Activated CD8-positive, alpha-beta T cell treated with anti-CD3 and anti-CD28 coated beads for 36 hours (primary cell): ENCODE data around the gene CACNA1E. TPM values are rescaled to one million over a fixed set of nuclear protein-coding genes. Genes with fewer than 3 reads are reported as not detected.

Experiments used
- ATAC-seq: fragments of 200-7000 bp; cut with Tn5 transposase; one replicate; pipeline ENCODE4 v1.10.0; 2021; ENCODE audit warnings: mild to moderate bottlenecking, moderate library complexity
- CTCF ChIA-PET: fragments of 350-600 bp; sonication (Branson Sonifier 250); formaldehyde crosslinking; loops from one replicate; lab custom pipeline; 2021; ENCODE audit warnings: antibody characterized with exemption; lab: Charles Lee
- POLR2A ChIA-PET: fragments of 350-600 bp; sonication (Branson Sonifier 250); formaldehyde crosslinking; loops from one replicate; lab custom pipeline; 2021; ENCODE audit warnings: antibody characterized with exemption; lab: Charles Lee
- DNase-seq: peaks from one replicate; pipeline ENCODE4 v3.0.0-alpha.2; 2020
- H3K27ac Mint-ChIP-seq: one replicate; pipeline ENCODE4 v1.8.0; 2021; ENCODE audit warnings: mild to moderate bottlenecking, mixed read lengths
- H3K27me3 Mint-ChIP-seq: one replicate; pipeline ENCODE4 v1.8.0; 2021; ENCODE audit warnings: mixed read lengths
- H3K36me3 Mint-ChIP-seq: one replicate; pipeline ENCODE4 v1.8.0; 2021; ENCODE audit warnings: low read depth, mixed read lengths
- H3K4me1 Mint-ChIP-seq: one replicate; pipeline ENCODE4 v1.8.0; 2021; ENCODE audit warnings: low read depth, mixed read lengths
- H3K4me3 Mint-ChIP-seq: one replicate; pipeline ENCODE4 v1.8.0; 2021; ENCODE audit warnings: mild to moderate bottlenecking, moderate library complexity, mixed read lengths
- H3K9me3 Mint-ChIP-seq: one replicate; pipeline ENCODE4 v1.8.0; 2021; ENCODE audit warnings: mixed read lengths
- CTCF ChIP-seq: fragments of 200-600 bp; IDR thresholded peaks from one replicate; pipeline ENCODE4 v1.8.0; 2022; ENCODE audit warnings: antibody characterized with exemption, mild to moderate bottlenecking
- intact Hi-C: fragments of 100-400 bp; cut with micrococcal nuclease; formaldehyde crosslinking; loops from one replicate; pipeline ENCODE4 v1.10.0; 2022
- total RNA-seq, 2 experiments: library from RNA; stranded (reverse); gene quantifications; one replicate each; pipeline ENCODE4 v1.2.3, GENCODE V29; 2021

The CACNA1E gene
- total RNA-seq, 2 experiments from 2014 or later = not detected

DNA sequence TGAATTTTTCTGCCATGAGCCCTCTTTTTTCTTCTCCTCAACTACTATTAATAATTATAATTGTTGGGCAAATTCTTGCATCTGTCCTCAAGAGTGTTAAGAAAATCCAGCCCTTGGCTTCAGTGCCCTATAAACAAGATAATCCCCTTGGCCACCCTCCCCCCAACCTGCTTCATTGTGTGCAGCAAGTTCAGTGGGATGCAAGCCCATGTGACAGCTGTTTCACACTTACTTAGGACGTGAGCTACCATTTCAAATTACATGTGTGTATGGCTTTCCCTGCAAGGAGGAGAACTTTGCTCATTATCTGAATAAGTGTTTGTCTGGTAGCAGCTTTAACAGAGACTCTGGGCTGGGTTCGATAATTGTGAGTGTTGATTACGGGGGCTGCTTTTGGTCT, 276.2 kb downstream of the CACNA1E start:
- H3K27me3 Mint-ChIP-seq = peaks cover 2% of the 10 kb centered on the region
- no peaks in the 10 kb centered on the region for H3K9me3 Mint-ChIP-seq
- ATAC-seq (no peak), DNase-seq (no peak)
- no peaks in the 10 kb centered on the region for H3K36me3 Mint-ChIP-seq
- intact Hi-C loops = no loop called here
- ChIA-PET POLR2A (no interaction called here), CTCF (no interaction called here)
- no peak for TF ChIP-seq CTCF
- H3K4me1 Mint-ChIP-seq = no peaks in the 10 kb centered on the region
- no peak overlapping the region for H3K27ac Mint-ChIP-seq
- H3K4me3 Mint-ChIP-seq = no peak overlapping the region

DNA sequence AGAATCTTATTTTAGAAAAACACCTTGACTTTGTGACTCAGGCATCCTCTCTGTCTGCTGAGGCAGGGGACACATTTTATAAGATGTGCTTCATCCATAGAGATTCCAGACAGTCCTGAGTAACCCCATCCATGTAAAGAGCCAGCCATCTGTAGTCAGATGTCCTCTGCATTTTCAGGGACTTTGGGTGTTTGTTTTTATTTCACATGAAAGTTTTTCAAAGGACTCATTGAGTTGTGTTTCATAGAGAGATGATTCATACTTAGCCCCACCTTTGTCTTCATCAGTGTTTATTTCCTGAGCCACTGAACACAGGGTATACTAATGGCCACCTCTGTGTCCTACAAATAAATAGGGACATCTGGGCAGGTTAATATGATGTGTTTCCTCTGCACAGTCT, 280.4 kb downstream of the CACNA1E start:
- H3K36me3 Mint-ChIP-seq = no peaks in the 10 kb centered on the region
- no peak for TF ChIP-seq CTCF
- CTCF ChIA-PET = no interaction called here
- ATAC-seq (no peak), DNase-seq (no peak)
- H3K27me3 Mint-ChIP-seq = peaks cover 4% of the 10 kb centered on the region
- H3K9me3 Mint-ChIP-seq = no peaks in the 10 kb centered on the region
- H3K4me1 Mint-ChIP-seq = no peaks in the 10 kb centered on the region
- H3K27ac Mint-ChIP-seq = no peak overlapping the region
- intact Hi-C loops = no loop called here
- no peak overlapping the region for H3K4me3 Mint-ChIP-seq
- POLR2A ChIA-PET = no interaction called here

- no peak for ATAC-seq
- CTCF ChIA-PET = no interaction called here
- DNase-seq = no peak
- POLR2A ChIA-PET = no interaction called here
- Mint-ChIP-seq H3K9me3 (no peaks in the 10 kb centered on the region), H3K27me3 (peaks cover 8% of the 10 kb centered on the region), H3K4me3 (no peak overlapping the region), H3K27ac (no peak overlapping the region), H3K4me1 (no peaks in the 10 kb centered on the region), H3K36me3 (no peaks in the 10 kb centered on the region)
- intact Hi-C loops = no loop called here
- TF ChIP-seq CTCF = no peak
Measured at GRCh38 chr1:181765451-181766026, 282.2 kb downstream of the CACNA1E start.

DNA sequence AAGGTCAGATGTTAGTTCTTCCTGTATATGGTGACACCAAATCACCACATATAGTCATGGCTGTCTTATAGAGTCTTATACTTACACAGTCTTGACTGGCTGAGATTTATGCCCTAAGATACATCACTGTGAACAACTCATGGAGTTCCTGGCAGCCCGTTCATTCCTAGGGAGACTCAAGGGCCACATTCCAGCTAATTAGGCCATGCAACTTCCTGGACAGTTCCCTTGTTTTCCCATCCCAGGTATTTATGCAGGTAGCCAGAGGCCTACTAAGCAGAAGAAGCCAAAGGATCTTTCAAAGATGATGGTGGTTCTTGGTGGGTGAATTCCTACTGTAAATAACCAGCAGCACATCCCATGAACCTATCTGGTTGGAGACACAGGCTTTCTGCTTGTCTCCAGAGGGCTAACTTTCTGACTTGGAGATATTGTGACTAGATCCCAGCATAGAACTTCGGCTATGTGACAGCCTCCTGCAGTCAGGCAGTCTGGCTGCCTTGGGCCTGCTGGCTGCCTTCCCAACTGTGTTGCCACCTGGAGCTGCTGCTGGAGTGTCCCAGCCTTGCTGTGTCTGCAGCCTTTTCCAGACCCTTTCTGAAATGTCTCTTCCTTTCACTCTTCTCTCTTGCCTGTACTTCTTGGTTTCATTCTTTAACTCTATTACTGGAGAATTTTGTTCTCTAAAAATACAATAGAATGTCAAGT, 283.8 kb downstream of the CACNA1E start:
- Mint-ChIP-seq H3K4me3 (no peak overlapping the region), H3K9me3 (no peaks in the 10 kb centered on the region), H3K36me3 (no peaks in the 10 kb centered on the region), H3K4me1 (no peaks in the 10 kb centered on the region), H3K27ac (no peak overlapping the region), H3K27me3 (peaks cover 8% of the 10 kb centered on the region)
- no peak for ATAC-seq
- intact Hi-C loops = no loop called here
- ChIA-PET POLR2A (no interaction called here), CTCF (no interaction called here)
- no peak for DNase-seq
- no peak for TF ChIP-seq CTCF

GRCh38 chr1:181768211-181768929, 285.1 kb downstream of the CACNA1E start:
- H3K27me3 Mint-ChIP-seq = peaks cover 7% of the 10 kb centered on the region
- no peaks in the 10 kb centered on the region for H3K9me3 Mint-ChIP-seq
- H3K4me1 Mint-ChIP-seq = no peaks in the 10 kb centered on the region
- CTCF ChIA-PET = no interaction called here
- H3K27ac Mint-ChIP-seq = no peak overlapping the region
- no peaks in the 10 kb centered on the region for H3K36me3 Mint-ChIP-seq
- no peak for DNase-seq
- intact Hi-C loops = no loop called here
- no peak overlapping the region for H3K4me3 Mint-ChIP-seq
- POLR2A ChIA-PET = no interaction called here
- TF ChIP-seq CTCF = no peak
- no peak for ATAC-seq
